HG02571 (cell line): ENCODE measurements around the gene VANGL1.

Experiments
- ATAC-seq: cut with Tn5 transposase; IDR thresholded peaks from one replicate; pipeline ENCODE4 v1.9.1; 2021; ENCODE audit warnings: mild to moderate bottlenecking, moderate library complexity; ENCODE audit not compliant: unreplicated experiment

VANGL1 gene

GRCh38 chr1:115643666-115644065 is 1.9 kb downstream of the VANGL1 start:
- ATAC-seq: no peak

GRCh38 chr1:115644109-115644508 is 2.3 kb downstream of the VANGL1 start:
- no peak for ATAC-seq

- ATAC-seq: no peak
Measured at GRCh38 chr1:115647047-115647446, 5.3 kb downstream of the VANGL1 start.

GRCh38 chr1:115647507-115647906 is 5.7 kb downstream of the VANGL1 start:
- ATAC-seq: no peak

GRCh38 chr1:115647919-115648650 is 6.3 kb downstream of the VANGL1 start:
- no peak for ATAC-seq

GRCh38 chr1:115648717-115649691 is 7.2 kb downstream of the VANGL1 start:
- peak; percentile 84 for ATAC-seq

GRCh38 chr1:115649964-115650363 is 8.2 kb downstream of the VANGL1 start:
- ATAC-seq: no peak

GRCh38 chr1:115650961-115651360 is 9.2 kb downstream of the VANGL1 start:
- no peak for ATAC-seq

GRCh38 chr1:115651391-115651790 is 9.6 kb downstream of the VANGL1 start:
- ATAC-seq: no peak

GRCh38 chr1:115652236-115652788 is 10.5 kb downstream of the VANGL1 start:
- ATAC-seq: no peak

GRCh38 chr1:115654125-115654524 is 12.4 kb downstream of the VANGL1 start:
- no peak for ATAC-seq

- no peak for ATAC-seq
Measured at GRCh38 chr1:115654663-115655305, 13.0 kb downstream of the VANGL1 start.

GRCh38 chr1:115655306-115655663 is 13.5 kb downstream of the VANGL1 start:
- ATAC-seq: no peak

GRCh38 chr1:115655916-115656315 is 14.1 kb downstream of the VANGL1 start:
- no peak for ATAC-seq

GRCh38 chr1:115656461-115657077 is 14.8 kb downstream of the VANGL1 start:
- no peak for ATAC-seq

GRCh38 chr1:115658646-115659045 is 16.9 kb downstream of the VANGL1 start:
- no peak for ATAC-seq

- no peak for ATAC-seq
Measured at GRCh38 chr1:115660151-115660550, 18.4 kb downstream of the VANGL1 start.

- ATAC-seq: no peak
Measured at GRCh38 chr1:115661157-115661556, 19.4 kb downstream of the VANGL1 start.

GRCh38 chr1:115665319-115666096 is 23.7 kb downstream of the VANGL1 start:
- ATAC-seq: no peak

GRCh38 chr1:115666206-115666605 is 24.4 kb downstream of the VANGL1 start:
- no peak for ATAC-seq
